NK-92 (cell line): Measurements from ENCODE around the gene EPHA5.

ENCODE experiments used
- DNase-seq: peaks from one replicate; lab custom pipeline; 2025; ENCODE audit not compliant: unreplicated experiment; lab: John Stamatoyannopoulos, UW

The EPHA5 gene

DNA sequence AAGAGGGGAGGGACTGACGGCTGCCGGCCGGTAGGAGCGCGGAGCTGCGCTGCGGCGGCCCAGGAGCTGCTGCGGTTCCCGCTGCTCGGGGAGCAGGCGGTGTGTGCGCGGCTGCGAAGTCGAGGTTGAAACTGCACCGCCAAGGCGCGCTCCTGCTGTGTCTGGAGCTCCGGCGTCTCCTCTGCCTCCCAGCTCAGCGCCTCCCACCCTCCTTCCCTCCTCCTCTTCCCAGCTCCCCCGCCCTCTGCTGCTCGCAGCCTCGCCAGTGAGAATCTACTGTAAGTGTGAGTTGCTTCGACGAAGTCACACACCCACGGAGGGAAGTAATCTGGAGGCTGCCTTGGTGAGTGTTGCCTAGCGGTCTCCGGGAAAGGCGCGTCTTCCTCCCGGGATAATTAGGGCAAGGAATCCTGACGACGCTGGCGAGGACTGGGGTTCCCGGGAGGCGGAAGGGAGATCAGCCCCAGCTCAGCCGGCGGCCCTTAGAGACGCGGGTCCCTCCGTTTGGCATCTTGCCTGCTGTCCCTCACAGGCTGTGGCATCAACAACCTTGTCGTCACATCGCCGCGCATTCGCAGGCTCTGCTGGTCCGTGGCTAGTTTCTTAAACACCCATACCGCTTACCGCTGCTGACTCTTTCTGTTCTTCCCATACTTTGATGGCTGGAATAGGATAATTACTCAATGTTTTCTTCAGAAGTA is at the start of gene EPHA5:
Gene EPHA5, minus strand, starts transcription at position 159 of the 701 bp plus-strand sequence. CDS start 747 bp downstream, outside the sequence.
- no peak for DNase-seq

DNA sequence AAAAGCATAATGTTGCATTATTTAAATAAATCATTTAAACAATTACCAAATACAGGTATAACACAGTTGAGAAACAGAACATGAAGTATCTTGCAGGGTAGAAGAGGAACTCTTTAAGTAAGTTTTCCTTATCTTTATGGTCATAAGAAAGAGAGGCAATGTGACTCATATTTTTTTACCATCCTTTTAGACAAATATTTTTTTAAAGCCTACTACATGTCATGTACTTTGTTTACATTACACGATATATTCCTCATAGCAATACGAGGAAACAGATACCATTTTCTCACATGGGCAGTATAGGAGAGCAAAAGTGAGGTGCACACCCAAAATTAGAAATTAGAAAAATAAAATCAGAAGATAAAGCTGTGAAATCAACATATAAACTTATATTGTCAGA is 49.3 kb upstream of the EPHA5 start:
- DNase-seq: no peak

DNA sequence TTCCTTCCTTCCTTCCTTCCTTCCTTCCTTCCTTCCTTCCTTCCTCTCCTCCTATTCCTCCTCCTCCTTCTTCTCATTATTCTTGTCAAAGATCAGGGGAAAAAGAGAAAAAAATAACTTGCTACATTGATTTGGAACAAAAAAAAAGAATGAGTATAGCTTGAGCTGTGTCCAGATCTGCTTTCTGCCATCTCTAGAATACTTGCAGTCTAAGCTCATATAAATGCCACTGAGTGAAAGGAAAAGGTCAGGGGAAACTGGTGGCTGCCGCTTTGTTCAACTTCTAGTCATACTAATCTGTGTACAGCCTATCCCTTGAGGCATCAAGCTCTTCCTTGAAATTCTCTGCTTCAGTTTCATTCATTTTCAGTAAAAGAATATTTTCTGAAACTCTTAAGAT is 28.3 kb upstream of the EPHA5 start:
- DNase-seq: no peak

DNA sequence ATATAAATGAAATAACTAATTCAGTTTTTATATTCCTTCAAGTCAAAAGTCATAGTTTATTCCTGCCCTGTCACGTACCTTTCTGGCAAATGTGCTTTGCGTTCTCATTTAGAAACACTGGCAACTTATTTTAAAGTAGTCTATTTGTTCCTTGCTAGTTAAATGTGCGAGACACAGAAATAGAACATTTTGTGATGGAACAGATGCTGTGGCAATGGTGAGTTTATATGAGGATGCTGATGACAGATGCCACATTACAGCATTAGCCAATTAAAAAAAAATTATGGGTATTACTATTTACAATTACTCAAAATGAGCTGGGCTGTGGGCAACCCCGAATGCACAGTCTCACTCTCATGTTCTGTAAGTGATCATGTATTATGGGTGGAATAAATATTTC is 26.1 kb upstream of the EPHA5 start:
- no peak for DNase-seq

DNA sequence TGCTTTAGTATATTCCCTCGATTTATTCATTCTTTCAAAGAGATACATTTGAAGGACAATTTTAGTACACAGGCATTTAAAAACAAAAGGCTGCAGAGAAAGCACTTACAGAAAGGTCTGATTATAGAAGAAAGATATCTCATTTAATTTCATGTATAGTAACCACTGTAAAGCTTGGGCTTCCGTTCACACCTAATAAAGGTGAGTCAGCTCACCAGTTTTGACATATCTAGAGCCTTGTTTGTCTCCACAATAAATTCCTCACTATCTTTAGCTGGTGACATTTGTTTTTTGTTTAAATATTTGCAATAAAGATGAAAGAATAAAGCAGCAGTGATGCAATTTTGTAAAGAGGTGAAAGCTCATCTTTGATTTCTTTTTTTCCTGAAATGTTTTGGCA is 1.1 kb upstream of the EPHA5 start:
- no peak for DNase-seq

DNA sequence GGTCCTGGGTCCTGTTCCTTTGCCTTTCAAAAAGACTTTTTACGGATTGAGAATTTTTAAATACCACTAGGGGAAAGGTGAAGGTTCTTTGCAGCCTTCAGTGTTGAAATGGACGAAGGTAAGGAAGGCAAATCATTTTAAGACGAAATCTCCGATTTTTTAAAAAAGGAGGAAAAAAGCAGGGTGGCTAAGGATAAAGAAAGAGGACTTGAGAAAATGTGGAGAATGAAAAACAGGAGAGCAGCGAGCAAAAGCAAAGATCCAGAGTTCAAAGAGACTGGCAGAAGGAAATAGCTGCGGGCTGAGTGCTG is 314 bp downstream of the EPHA5 start:
- DNase-seq: no peak

DNA sequence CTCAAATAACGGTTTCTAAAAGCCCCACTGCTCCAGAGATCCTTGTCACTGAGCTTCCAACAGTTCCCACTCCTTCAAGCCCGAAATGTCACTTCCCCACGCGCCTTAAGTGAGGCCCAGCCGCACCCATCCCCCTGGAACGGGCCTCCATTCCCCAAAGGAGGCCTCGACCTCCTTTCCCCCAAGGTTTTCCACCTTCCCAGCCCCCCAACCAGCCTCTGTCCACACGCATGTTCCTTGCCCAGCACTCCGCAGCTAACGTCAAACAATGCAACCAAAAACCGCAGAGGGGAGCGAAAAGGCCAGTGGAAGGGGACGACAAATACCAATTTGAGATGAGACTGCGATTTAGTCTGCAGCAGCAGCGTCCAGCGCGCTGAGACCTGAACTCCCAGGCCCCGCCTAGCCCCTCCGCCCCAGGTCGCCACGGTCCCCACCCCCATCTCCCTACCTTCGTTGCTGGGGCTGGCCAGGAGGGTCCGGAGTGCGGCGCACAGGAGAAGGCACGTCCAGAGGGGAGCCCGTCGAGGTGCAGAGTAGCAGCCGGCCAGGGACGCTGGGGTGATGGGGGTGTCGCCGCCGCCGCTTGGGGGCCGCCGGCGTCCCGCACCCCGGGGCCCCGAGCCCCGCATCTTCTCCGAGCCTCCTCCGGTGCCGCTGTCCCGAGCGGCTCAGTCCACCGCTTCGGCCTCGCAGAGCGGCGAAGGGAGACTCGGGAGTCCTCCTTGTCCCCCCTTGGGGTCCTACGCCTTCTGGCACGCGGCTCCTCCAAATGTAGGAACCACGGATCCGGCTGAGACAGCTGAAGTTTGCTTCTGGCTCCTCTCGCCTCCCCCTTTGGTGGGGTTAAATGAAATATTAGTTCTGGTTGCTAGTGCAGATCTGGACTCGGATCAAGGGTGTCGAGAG is 924 bp downstream of the EPHA5 start:
- DNase-seq: no peak

DNA sequence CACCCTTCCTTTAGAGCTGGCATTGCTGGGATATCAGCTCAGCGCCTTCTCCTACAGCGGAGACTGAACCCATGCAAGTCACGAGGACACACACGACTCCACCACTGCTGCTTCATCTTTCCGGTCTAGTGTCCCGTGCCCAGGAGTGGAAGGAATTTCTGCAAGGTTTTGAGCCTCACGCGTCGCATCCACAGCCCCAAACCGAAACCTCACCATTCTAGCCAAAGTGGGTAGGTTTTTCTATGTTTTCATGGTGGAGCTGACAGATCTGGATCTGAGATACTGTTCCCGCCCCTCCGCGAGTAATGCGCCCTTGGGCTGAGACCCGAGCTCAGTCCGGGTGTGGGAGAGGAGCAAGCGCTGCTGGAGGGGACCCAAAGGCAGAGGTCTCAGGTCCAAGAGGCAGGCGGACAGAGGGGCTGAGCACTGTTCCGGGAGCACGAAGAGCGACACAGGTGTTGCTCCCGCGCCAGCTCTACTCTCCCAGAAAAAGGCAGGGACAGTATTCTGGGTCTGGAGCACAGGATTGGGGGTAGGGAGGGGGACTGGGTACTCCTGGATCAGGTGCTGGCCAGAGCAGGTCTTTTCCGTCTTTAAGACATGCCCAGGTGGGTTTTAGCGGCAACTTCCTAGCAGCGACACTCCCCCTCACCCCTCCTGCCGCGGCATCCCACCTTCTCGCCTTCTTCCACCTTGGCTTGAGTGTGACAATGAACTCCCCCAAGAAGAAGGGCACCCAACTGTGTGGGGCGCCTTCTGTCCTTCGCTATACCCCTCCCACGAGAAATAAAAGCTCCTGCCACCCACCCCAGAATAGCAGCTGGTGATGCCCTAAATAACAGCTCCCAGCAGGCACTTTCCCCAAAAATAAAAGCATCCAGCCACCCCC is 1.8 kb downstream of the EPHA5 start:
- DNase-seq: no peak

DNA sequence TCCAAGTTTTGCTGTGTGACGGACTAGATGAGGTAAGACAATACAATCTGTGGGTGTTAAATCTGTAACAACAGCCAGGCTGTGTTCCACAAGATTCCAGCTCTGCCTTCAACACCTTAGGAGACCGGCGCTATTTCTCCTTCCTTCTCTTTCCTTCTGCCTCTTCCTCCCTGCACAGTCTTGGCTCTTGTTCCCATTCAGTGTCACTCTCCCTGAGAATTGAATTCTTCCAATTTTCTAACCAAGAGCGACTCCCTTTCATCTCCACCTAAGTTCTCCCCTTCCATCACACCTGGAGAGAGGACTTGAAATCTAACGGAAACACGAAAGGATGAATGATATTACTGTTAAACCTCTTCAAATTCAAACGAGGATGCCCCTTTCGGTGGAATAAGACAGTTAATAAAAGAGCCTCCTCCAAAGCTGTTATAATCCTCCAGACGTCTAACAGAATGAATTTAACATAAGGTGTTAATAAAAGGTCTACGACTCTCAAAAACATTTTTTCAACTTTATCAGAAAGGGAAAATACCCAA is 2.7 kb downstream of the EPHA5 start:
- no peak for DNase-seq

DNA sequence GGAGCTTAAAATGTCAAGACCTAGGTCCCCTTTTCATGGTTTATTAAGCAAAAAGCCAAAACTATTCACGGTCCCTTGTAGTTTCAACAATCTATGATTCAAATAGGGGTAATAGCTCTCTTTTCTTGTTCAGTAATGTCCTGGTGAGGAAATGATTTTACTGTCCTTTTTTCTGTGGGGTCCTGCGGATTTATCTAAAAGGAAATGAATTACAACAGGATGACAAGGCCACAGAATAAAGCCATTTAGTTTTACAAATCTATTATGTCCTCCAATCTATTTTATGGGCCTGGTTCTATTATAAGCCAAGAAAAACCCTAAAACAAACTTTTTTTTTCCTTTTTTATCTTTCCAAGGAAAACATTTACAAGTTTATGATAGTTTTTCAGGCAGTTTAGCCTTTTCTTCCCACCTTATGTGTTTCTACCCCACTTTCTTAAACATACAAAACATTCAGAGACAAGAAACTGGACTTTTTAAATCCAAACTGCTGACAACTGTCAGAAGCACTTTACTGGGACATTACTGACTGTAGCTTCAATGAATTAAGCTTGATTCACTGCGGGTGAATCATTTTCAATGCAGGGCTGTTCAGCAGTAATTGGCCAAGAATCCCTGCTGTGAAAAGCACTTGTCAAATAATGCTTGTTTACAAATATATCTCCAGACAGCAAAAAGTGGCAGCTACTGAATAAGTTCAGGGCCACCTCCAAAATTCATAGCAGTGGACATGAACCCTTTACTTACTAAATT is 4.3 kb downstream of the EPHA5 start:
- DNase-seq: no peak

DNA sequence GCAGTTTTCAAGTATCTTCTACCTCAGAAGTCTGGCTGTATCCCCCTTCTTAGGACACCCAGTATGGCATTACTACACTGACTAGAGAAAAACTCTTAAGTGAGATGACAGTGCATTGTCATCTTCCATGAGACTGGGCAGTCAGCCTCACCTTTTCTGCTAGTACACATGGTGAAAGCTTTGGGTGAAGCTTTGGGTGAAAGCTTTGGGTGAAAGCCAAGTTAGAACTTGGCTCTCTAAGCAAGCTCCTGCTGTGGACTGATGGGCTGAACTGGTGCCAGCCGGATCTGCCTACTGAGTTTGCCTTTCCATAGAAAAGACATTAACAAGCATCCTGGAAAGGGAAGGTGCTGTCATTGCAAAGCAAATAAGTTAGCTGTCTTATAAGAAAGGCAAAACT is 8.8 kb downstream of the EPHA5 start:
- DNase-seq: no peak

DNA sequence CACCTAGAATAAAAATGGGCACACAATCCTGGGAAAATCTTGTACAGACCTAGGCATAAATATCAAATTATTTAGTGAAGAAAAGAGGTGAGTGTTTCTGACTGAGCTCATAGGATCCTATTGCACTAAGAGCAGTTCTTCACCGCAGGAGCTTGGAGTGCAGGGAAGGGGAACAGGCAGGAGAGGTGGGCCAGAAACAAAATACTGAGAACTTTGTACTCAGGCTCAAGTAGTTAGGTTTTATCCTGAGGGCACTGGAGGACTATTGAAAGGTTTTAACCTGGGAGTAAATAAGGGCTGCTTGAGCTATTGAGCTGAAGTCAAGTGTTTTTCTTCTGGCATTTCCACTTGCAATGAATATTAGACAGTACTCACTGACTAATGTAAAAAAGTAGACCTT is 12.2 kb downstream of the EPHA5 start:
- DNase-seq: no peak

DNA sequence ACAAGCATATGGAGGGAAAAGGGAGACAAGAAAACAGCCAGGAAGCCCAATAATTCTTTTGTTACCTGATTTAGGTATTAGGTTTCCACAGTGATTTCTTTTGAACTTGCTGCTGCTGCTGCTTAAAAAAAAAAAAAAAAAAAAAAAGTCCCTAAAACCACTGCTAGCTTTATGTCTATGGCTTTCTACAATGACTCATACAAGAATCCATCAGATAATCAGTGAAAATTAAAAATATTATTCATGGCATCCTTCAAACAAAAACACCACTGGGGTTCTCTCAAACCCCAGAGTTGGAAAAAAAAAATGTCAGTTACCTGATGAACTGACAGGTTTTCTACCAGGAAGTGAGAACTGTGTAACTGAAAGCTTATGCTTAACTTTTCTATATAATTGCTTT is 14.3 kb downstream of the EPHA5 start:
- no peak for DNase-seq

DNA sequence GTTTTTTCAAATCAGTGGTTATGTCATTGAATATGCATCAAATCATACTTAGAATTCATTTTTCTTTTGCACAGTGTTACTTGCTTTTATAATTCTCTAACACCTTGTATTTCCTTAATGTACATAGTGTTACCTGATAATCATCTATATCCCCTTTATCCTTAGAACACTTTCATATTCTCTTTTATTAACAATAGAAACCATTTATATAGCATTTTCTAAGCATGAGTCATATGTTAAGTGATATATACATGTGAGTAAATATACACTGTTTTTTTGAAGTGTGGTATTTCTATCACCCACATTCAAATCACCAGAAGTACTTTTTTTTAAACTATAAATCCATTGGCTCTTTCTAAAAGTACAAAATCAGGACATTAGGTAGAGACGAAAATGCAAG is 15.3 kb downstream of the EPHA5 start:
- DNase-seq: no peak

DNA sequence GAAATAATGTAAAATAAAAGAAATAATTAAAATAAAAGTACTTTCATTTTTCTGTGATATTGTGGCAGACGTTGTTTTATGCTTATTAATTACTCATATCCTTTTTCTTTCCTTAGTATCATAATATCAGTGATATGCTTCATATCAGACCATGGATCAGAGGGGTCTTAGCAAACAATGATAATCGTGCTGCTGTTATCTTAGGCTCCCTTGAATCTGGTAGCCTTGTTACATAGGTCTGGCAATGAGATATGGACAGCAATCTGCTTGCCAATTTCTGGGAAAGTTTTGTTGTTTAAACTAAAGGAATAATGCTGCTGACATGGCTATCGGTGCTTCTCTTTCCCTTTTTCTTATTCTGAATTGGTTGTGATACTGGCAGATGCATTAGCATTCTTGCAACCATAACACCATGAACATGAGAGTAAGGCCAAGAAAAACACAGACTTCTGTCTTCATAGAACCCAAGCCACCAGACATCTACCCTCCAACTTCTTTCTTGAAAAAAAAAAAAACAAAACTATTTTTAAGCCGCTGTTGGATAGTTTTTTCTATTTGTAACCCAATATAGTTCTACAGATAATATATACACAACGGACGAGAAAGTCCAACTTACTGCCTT is 16.4 kb downstream of the EPHA5 start:
- DNase-seq: no peak

DNA sequence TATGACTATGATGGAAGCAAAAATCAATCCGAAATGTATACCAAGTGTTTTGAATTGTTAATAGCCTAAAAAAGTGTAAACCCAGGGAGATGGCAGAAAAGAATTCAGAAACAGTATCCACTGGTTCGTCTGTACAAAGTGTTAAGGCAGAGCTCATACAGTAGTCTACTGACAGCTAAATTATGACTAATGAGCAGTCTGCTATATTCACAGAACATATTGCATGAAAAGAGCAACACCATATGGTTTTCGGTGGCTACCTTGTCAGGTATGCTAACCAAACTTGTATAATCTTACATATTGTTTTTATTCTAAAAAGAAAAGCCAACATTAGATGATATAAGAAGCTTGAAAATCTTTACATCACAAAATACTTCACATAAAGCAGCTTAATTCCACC is 18.5 kb downstream of the EPHA5 start:
- DNase-seq: no peak

DNA sequence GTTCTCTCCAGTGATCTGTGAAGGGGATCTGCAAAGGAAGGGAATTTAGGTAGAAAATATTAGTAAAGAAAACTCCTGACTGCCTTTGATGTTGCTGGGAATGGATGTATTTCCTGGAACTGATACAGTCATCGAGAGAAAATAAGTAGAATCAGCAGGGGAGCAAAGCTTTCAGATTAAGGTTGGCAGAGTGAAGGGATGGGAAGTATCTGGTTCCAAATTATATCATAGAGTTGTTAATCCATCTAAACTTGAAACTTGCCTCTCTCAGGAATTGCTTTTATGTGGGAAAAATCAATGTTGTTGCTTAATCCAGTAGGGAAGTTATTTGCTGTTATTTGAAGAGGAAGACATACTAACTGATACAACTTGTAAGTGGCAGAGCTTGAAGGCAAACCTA is 19.3 kb downstream of the EPHA5 start:
- DNase-seq: no peak

DNA sequence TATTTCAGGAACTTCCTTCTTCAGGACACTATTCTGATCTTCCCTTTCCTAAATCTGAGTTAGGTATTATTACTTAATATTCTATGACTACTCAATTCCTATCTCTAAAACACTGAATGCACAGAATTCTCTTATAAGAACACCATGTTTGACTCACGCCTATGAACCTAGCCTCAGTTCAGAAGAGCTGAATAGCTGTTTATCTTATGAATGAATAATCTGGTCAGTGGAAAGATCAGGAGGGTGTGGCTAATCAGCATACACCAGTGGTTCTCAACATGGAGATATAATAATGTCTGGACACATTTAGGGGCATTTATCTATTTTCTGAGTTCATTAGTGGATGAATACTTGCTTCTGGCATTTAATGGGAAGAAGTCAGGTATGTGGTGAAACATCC is 24.2 kb downstream of the EPHA5 start:
- DNase-seq: no peak

DNA sequence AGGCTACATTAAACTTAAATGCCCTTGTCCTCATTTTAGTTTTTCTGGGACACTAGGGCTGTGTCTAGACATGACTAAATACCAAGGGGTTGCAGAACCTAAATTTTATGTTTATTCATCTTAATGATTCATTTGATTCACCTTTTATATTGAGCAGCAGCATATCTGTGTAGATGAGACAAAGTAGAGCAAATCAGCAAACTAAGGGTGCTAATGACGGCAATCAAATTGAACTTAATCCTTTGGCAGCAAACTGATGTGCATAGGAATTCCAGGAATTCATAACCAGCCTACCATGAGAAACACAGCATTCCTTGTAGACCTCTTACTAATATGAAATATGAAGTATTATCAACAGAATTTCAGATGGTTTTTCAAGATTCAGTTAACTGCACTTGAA is 25.1 kb downstream of the EPHA5 start:
- no peak for DNase-seq
